NOMO-1 (cell line): ENCODE measurements around the gene CD34.

Experiments used
- DNase-seq, 2 experiments: peaks; one replicate each; lab custom pipeline; 2025; ENCODE audit not compliant: unreplicated experiment in 2 of 2; lab: John Stamatoyannopoulos, UW

Gene CD34

GRCh38 chr1:207858281-207858680, 52.6 kb downstream of the CD34 start:
- DNase-seq: no peak

- DNase-seq: no peak
Measured at GRCh38 chr1:207857447-207857846, 53.5 kb downstream of the CD34 start.

GRCh38 chr1:207856276-207857023, 54.5 kb downstream of the CD34 start:
- DNase-seq: no peak

- DNase-seq: no peak
Measured at GRCh38 chr1:207854001-207854400, 56.9 kb downstream of the CD34 start.

- DNase-seq: no peak
Measured at GRCh38 chr1:207853372-207853757, 57.6 kb downstream of the CD34 start.

- no peak for DNase-seq
Measured at GRCh38 chr1:207852576-207853371, 58.2 kb downstream of the CD34 start.

- DNase-seq: no peak
Measured at GRCh38 chr1:207851696-207852095, 59.2 kb downstream of the CD34 start.

- no peak for DNase-seq
Measured at GRCh38 chr1:207850621-207851407, 60.1 kb downstream of the CD34 start.

- peak in 1 of 2 experiments; percentile 25 for DNase-seq
Measured at GRCh38 chr1:207849646-207850045, 61.3 kb downstream of the CD34 start.

- peak in 1 of 2 experiments; percentile 9 for DNase-seq
Measured at GRCh38 chr1:207849016-207849415, 61.9 kb downstream of the CD34 start.

GRCh38 chr1:207848234-207848633, 62.7 kb downstream of the CD34 start:
- peak; percentile 73 to 89 for DNase-seq

GRCh38 chr1:207847116-207847515, 63.8 kb downstream of the CD34 start:
- no peak for DNase-seq

GRCh38 chr1:207845109-207845508, 65.8 kb downstream of the CD34 start:
- no peak for DNase-seq

GRCh38 chr1:207844371-207844770, 66.6 kb downstream of the CD34 start:
- DNase-seq: peak; percentile 80 to 94

GRCh38 chr1:207842506-207842905, 68.4 kb downstream of the CD34 start:
- DNase-seq: no peak

- DNase-seq: no peak
Measured at GRCh38 chr1:207841901-207842300, 69.0 kb downstream of the CD34 start.

- DNase-seq: peak; percentile 12 to 16
Measured at GRCh38 chr1:207841293-207841692, 69.6 kb downstream of the CD34 start.

GRCh38 chr1:207840380-207840779, 70.5 kb downstream of the CD34 start:
- DNase-seq: no peak

- no peak for DNase-seq
Measured at GRCh38 chr1:207839083-207839413, 71.9 kb downstream of the CD34 start.

- no peak for DNase-seq
Measured at GRCh38 chr1:207838156-207839082, 72.5 kb downstream of the CD34 start.
